Fibroblast of skin of abdomen (primary cell): ENCODE data around the gene ITGB2.

Experiments used
- DNase-seq: peaks from one replicate; pipeline ENCODE4 v3.0.0-alpha.2; 2013

Gene ITGB2

GRCh38 chr21:44910229-44911067, 10.3 kb downstream of the ITGB2 start:
- DNase-seq: no peak

GRCh38 chr21:44909719-44910118, 11.0 kb downstream of the ITGB2 start:
- DNase-seq: no peak

GRCh38 chr21:44908908-44909307, 11.8 kb downstream of the ITGB2 start:
- DNase-seq: no peak

- no peak for DNase-seq
Observed at GRCh38 chr21:44907966-44908895, 12.5 kb downstream of the ITGB2 start.

DNA sequence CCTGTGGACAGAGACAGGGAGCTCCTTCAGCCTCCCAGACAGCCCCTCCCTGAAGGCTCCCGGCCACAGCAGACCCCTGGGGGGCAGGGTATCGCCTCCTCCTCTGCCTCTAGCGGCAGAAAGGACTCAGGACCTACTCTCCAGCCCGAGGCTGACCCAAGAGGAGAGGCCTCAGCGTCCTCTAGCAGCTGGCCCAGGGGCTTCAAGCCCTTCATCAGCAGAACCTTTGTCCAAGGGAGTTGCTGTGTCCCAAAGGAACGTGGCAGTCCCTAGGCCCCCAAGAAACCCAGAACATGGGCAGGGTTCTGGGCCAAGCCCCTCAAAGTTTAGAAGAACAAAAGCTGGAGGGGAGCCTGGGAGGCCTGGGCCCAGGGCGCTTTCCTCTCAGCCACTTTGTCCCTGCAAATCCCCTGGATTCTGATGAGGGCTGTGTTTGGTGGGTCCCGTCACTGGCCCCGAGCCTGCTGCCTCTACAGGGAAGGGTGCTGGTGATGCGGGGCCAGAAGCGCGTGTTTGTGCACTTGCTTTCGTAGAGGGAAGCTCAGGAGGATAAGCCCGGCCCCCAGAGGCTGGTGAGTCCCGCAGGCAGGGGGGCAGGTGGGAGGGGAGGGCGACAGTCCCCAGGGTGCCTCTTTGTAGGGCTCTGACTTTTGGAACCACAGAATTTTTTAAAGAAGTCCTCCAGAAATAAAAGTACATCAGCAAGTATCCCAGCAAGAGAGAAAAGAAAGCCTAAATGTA, 13.3 kb downstream of the ITGB2 start:
- DNase-seq: no peak

- no peak for DNase-seq
Observed at GRCh38 chr21:44905728-44906090, 15.0 kb downstream of the ITGB2 start.

GRCh38 chr21:44905016-44905727, 15.5 kb downstream of the ITGB2 start:
- DNase-seq: no peak

DNA sequence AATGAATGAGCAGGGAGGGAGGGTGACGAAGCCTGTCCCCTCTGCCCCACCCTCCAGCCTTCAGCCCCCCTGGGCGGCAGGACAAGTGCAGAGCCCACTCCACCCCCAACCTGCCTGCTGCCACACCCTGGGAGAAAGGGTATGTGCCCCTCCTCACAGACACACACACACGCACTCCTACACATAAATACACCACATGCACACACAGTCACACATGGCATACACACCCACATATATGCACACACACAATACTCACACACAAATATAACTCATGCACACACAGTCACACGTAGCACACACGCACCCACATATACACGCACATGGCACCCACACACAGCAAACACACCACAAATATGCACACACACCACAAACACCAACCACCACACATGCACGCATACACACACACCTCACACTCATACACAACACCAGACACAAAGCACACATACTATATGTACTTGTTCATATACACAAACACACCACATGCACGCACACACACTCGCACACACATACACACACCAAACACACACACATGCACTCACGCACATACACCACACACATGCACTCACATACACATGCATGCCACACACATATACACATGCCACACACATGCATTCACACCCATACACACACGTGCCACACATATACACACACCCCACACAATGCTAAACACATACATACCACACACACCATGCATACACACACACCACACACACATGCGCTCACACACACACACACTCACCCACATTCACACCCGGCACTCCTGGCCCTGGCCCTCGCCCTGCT, 16.4 kb downstream of the ITGB2 start:
- DNase-seq: no peak

- no peak for DNase-seq
Observed at GRCh38 chr21:44903689-44904088, 17.0 kb downstream of the ITGB2 start.

GRCh38 chr21:44903050-44903685, 17.5 kb downstream of the ITGB2 start:
- DNase-seq: no peak

GRCh38 chr21:44902268-44903049, 18.2 kb downstream of the ITGB2 start:
- DNase-seq: no peak

GRCh38 chr21:44901391-44902074, 19.2 kb downstream of the ITGB2 start:
- no peak for DNase-seq

- no peak for DNase-seq
Observed at GRCh38 chr21:44900559-44901251, 20.0 kb downstream of the ITGB2 start.

GRCh38 chr21:44899768-44900558, 20.7 kb downstream of the ITGB2 start:
- no peak for DNase-seq

DNA sequence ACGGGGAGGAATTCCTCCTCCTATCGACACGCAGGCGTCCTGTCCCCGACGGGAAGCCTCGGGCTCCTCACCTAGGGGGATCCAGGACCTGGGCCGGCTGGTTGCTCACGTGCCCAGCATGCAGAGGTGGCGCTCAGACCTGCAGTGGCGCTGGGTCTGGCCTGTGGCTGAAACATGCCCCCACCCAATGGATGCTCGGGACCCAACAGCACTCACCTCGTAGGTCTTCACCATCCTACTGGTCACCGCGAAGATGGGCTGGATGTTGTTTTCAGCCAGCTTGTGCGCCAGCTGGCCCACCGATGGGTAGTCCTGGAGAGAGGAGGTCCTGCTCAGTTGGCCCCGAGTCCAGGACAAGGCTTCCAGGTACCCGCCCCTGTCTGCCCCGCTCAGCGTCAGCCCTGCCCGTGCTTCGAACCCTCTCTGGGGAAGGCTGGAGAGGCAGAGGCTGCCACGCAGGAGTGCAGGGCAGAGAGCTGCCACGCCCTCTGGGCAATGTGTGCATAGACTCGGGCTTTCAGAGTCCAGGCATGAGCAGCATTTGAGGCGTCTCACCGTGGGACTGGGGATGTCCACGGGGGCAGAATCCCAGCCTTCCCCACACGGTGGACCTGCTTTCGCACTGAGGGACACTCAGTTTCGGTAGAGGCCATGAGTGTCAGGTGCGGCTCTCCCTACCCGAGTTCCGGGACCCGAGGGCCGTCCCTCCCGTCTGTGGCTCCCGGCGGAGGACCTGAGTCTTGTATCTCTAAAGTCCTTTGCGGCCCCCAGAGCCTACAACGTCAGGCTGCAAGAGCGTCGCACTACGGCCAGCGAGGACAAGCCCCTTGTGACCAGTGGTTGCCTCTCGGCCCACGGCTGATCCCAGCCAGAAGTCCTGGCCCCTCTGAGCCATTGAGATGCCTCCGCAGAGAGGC, 21.6 kb downstream of the ITGB2 start:
- DNase-seq: no peak

DNA sequence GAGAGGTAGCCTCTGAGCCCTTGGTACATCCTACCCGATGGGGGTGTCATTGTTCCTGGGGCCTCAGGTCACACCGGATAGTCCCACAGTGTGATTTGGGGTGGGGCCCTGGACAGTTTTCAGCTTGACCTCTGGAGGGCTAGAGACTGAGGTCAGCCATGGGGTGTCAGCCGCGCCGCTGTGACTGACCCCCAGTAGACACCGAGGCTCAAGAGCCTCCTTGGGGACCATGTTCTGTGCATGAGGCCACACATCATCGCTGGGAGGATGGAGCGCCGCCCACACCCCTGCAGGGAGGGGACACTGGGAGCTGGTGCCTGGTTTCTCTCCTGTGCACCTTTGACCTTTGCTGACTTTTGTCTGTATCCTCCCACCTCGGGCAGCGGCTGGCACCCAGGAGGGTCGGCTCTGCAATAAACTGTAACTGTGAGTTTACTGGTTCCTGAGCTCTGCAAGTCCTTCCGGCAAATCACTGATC, 22.6 kb downstream of the ITGB2 start:
- DNase-seq: no peak
